ENCODE data around the gene MYPOP. TPM values are rescaled to one million over a fixed set of nuclear protein-coding genes. Genes with fewer than 3 reads are reported as not detected.

Gene MYPOP
- total RNA-seq, 1 experiment from 2014 or later: 4.4 TPM

DNA sequence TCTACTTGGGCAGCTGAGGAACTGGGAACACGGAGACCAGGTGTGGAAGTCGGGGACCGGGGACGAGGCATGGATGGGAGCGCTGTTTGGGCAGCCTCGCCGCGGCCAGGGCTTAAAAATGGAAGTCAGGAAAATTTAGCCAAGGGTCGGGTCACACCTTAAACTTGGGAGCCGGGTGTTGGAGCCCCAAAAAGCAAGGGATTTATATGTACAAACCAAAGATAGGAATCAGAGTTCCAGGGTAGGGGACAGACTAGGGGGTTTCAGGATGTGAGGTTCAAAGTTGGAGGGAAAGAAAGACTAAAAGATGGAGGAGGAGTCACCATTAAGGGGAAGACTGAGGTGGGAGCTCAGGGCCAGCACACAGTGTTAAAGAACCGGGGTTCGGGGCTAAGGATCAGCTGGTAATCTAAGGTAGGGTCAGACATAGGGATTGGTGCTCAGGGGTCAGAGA, 37.8 kb downstream of the MYPOP start:
- no peak for DNase-seq (ENCODE audit: low read depth)

DNA sequence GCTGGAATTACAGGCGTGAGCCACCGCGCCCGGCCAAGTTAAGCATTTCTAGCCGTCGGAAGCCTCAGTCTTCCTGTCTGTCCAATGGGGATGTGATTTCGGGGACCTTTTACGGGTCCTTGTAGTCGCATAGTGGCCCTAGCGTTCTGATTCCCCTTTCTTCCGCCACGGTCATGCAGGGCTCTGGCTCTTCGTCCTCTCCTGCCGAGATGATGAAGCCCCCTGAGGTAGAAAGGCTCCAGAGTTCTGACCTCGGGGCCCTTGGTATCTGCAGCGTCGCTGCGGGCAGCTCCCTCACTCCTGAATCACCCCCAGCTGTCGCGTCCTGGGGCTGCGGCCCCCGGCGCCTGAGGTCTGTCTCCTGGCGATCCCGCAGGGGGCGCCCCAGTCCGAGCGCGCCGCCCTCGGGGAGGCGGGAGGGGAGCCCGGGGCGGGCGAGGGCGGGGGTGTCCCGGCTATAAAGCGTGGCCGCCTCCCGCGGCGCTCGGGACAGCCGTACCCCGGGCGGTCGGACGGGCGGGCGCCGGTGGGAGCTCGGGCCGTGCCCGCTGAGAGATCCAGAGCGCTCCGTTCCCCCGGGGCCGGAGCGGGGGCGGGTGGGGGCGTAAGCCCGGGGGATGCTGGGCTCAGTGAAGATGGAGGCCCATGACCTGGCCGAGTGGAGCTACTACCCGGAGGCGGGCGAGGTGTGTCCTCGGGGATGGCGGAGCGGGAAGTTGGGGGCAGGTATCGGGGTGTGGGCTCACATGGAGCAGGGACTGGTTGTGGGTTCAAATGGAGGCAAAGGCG, 38.4 kb downstream of the MYPOP start, which contains the start of gene FOXA3:
FOXA3 (plus strand) TSS at position 487 of the 789 bp plus-strand sequence; CDS start at position 618, 131 bp downstream.
- DNase-seq (ENCODE audit: low read depth): peak; percentile 58

DNA sequence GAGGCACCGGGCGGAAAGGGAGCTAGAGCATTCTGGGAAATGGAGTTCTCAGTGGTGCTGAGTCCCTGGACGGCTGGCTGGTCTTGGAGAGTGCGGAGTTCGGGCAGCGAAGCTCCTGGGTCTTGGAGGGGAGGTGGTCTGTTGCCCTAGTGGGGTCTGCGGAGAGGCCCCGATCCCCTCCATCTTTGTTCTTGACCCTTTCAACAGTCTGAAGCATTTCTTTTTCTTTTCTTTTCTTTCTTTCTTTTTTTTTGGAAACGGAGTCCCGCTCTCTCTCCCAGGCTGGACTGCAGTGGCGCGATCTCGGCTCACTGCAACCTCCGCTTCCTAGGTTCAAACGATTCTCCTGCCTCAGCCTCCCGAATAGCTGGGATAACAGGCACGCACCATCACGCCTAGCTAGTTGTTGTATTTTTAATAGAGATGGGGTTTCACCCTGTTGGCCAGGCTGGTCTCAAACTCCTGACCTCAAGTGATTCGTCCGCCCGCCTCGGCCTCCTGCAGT, 39.0 kb downstream of the MYPOP start:
- no peak for DNase-seq (ENCODE audit: low read depth)

DNA sequence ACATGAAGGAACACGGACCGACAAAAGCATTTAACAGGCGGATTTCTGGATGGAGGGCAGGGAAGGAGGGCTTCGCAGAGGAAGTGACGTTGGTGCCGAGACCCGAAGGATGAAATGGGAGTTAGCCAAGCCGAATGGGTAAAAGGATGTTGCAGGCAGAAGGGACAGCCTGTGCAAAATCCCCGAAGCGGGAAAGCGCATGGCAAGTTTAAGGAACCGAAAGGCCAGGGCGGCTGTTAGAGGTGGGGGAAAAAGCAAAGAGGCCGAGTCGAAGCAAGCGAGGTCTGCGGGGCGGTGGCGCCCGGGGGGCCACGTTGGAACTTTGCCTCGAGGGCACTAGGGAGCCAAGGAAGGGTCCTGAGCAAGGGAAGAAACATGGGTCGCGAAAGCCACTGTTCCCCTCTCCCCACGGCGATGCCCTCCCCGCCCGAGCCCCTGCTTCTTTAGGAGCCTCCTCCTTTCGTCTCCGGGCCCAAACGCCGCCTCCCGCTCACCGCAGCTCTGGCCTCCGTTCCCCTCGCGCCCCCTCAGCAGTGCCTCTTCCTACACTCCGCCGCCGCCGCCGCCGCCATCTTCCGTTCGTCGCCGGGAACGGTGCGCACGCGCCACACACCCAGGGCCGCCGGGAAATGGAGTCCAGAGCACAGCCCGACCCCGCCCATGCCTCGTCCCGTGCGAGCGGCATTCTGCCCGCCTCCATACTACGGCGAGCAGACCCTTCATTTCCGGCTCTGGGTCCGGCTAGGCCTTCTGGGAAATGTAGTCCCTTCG, 39.7 kb downstream of the MYPOP start, which contains the start of gene SYMPK:
SYMPK (minus strand) TSS at position 584 of the 771 bp plus-strand sequence. CDS start 8,652 bp downstream, outside the sequence.
- peak; percentile 98 for DNase-seq (ENCODE audit: low read depth)

DNA sequence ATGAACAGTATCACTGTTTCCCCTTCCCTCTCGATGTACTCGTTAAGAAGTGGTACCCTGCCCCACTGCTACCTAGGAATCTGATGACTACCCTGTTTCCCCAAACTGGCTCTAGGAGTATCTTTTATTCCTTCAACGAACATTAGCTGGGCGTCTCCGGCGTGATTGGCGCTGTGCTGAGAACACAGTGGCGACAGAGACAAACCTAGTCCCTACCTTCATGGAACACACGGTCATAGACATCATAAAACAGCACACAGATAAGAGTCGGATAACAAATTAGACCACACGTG, 40.2 kb downstream of the MYPOP start:
- DNase-seq (ENCODE audit: low read depth): no peak

DNA sequence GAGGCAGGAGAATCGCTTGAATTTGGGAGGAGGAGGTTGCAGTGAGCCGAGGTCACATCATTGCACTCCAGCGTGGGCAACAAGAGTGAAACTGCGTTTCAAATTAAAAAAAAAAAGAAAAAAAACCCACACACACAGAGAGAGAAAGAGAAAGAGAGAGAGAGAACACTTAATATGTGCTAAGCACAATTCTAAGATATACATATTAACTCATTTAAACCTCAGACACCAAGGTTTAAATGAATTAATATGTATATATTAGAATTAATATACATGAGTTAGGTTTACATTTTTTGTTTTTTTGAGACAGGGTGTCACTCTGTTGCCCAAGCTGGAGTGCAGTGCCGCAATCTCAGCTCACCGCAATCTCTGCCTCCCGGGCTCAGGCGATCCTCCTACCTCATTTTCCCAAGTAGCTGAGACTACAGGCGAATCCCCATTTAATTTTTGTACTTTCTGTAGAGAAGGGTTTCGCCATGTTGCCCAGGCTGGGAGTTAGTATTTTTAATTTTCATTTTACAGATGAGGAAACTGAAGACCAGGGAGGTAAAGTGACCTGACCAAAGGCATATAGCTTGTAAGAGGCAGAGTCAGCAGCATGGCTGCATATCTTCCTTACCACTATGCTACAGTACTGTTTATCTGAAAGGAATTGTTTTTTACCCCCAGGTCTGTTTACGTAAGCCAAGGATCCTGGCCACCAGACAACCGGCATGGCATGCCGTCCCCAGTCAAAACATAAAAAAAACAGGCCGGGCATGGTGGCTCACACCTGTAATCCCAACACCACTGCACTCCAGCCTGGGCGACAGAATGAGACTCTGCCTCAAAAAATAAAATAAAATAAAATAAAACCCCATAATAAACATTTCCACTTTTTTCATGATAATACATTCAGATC, 41.8 kb downstream of the MYPOP start:
- DNase-seq (ENCODE audit: low read depth): no peak

DNA sequence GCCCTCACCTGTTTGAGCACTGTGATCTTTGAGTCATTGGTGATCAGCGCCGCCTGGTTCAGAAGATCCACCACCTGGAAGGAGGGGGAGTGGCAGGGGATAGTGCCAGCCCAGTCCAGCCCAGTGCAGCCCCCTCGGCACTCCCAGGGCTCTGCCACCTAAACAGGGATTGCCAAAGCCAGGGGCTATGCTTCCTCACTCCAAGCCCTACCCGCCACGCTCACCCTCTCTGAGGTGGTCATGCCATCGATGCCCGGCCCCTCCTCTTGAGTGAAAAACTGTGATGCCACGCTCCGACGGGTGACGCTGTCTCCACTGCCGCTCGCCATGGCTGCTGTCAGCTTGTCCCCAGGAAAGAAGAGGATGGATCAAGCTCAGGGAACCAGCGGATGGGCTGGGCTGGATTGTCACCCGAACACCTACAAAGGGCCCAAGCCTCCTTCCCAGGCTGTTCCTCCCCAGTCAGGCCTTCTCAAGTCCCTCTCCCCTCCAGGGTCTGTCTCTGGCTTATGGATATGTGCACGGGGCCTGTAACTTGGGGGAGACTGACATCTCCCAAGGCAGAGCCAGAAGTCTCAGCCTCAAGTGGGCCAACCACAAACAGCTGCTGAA, 48.1 kb downstream of the MYPOP start:
- no peak for DNase-seq (ENCODE audit: low read depth)

DNA sequence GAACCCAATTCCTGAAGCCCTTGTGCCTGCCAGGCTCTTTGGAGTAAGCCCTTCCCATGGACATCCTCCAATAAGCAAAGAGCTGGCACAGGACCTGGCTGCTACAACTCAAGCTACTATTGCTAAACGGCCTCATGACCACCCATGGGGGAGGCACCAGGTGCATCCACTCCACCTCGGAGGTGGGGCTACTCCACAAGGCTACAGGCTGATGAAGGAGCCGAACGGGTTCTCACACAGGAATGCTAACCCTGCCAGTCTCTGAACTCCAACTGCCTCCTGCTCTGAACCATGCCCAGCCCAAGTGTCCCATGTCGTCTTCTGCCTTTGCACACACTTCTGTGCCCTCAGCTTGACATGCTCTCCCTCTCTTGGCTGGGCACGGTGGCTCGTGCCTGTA, 49.4 kb downstream of the MYPOP start:
- DNase-seq (ENCODE audit: low read depth): no peak

DNA sequence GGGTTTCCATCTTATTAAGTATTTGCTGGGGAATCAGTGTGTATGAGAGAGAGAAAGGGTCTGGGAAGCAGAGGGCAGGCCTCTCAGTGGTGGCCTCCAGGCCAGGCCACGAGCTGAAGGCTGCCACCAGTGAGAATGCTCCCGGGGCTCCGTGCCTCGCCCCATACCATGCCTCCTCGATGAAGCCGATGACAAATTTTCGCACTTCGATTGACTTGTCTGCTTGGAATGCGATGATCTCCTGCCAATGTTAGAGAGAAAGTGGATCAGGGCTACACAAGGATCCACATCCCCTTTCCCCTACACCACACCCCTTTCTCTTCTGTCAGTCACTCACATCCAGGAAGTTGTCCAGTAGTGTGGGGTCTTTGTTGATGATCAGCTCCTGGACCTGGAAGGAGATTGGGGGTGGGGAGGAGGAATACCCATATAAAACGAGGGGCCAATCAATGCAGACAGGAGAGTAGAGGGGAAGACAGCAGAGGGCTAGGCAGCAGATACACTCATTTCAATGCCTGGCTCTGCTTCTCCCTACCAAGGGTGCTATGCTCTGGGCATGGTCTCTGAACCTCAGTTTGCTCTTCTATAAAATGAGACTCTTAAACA, 50.2 kb downstream of the MYPOP start:
- no peak for DNase-seq (ENCODE audit: low read depth)

DNA sequence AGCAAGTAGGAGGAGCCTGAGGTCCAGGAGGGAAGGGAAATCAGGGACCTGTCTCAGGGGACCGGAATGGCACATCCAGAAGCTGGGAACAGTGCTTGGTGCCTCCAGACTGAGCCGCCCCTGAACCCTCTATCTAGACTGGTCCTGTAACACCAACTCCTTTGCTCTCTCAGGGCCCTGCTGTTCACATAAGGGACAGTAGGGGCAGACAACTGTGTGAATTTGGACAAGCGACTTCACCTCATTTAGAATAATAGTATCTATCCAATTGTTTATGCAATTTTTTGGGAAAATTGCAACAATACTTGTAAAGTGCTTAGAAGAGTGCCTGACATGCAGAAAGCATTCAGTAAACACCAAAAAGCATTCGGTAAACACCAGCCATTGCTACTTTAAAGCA, 53.5 kb downstream of the MYPOP start:
- no peak for DNase-seq (ENCODE audit: low read depth)

DNA sequence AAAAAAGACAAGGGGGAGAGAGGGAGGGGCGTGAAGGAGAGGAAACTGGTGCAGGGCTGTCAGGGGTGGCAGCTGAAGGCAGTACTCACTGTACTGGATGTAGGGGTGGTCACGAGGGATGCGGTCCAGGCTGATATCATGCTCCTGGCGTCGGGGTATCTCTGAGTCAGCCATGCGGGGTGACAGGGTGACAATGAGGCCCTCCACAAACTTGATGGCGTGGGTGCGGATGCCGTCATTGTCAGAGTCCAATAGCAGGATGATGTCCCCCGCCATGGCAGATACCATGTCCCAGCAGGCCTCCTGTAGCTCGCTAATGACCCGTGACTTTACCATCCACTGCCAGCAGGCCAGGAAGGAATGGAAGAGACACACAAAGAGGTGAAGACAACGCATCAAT, 54.8 kb downstream of the MYPOP start:
- DNase-seq (ENCODE audit: low read depth): no peak

DNA sequence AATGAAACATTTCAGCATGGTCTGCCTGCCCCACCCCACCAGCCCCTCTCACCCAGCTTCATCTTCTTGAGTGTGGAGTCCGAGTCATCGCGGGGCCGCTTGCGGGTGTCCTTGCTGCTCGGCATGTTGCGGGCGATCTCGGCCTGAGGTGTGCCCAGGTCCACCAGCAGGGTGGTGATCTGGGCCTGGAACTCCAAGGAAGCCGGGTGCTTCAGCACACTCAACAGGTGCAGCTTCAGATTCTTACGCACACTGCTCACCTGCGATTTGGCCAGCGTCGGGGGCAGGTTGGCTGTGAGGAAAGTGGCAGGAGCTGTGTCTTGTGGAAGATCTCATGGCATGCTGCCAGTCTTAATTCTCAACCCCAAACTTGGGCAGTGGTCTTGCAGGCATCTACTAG, 60.2 kb downstream of the MYPOP start:
- no peak for DNase-seq (ENCODE audit: low read depth)

Other genes with a start within 250 kb of the MYPOP start
- gene GIPR, start 234.4 kb downstream of the MYPOP start, total RNA-seq (2014; rRNA removed; shearing (Covaris generic)): 0.07 and 0.23 TPM in 2 replicates
- gene SNRPD2, start 210.7 kb downstream of the MYPOP start, total RNA-seq (2014; rRNA removed; shearing (Covaris generic)): 612 and 1,194 TPM in 2 replicates
- gene QPCTL, start 209.9 kb downstream of the MYPOP start, total RNA-seq (2014; rRNA removed; shearing (Covaris generic)): 16.9 and 20.9 TPM in 2 replicates
- gene FBXO46, start 171.7 kb downstream of the MYPOP start, total RNA-seq (2014; rRNA removed; shearing (Covaris generic)): 9.5 and 14.2 TPM in 2 replicates
- gene MEIOSIN, start 169.2 kb downstream of the MYPOP start, total RNA-seq (2014; rRNA removed; shearing (Covaris generic)): 0.07 and 0.37 TPM in 2 replicates
- gene SIX5, start 133.4 kb downstream of the MYPOP start, total RNA-seq (2014; rRNA removed; shearing (Covaris generic)): 7.7 and 10.2 TPM in 2 replicates
- gene DMPK, start 120.1 kb downstream of the MYPOP start, total RNA-seq (2014; rRNA removed; shearing (Covaris generic)): 7.0 and 10.1 TPM in 2 replicates
- 35.9 and 44.3 TPM in 2 replicates for gene DMWD, start 109.8 kb downstream of the MYPOP start, total RNA-seq (2014; rRNA removed; shearing (Covaris generic))
- 0.13 TPM in 1 of 2 replicates, not detected in the other for gene RSPH6A, start 87.3 kb downstream of the MYPOP start, total RNA-seq (2014; rRNA removed; shearing (Covaris generic))
- gene SYMPK, start 39.5 kb downstream of the MYPOP start, total RNA-seq (2014; rRNA removed; shearing (Covaris generic)): 73.4 and 89.3 TPM in 2 replicates
- gene FOXA3, start 38.3 kb downstream of the MYPOP start, total RNA-seq (2014; rRNA removed; shearing (Covaris generic)): 2.2 and 2.8 TPM in 2 replicates
- gene IRF2BP1, start 16.5 kb downstream of the MYPOP start, total RNA-seq (2014; rRNA removed; shearing (Covaris generic)): 57.1 and 57.4 TPM in 2 replicates
- not detected in 2 replicates for gene NANOS2, start 12.2 kb upstream of the MYPOP start, total RNA-seq (2014; rRNA removed; shearing (Covaris generic))
- 0.47 and 0.59 TPM in 2 replicates for gene NOVA2, start 71.3 kb upstream of the MYPOP start, total RNA-seq (2014; rRNA removed; shearing (Covaris generic))
- gene CCDC61, start 92.9 kb upstream of the MYPOP start, total RNA-seq (2014; rRNA removed; shearing (Covaris generic)): 4.7 and 8.7 TPM in 2 replicates
- gene PGLYRP1, start 120.4 kb upstream of the MYPOP start, total RNA-seq (2014; rRNA removed; shearing (Covaris generic)): not detected in 2 replicates
- gene IGFL4, start 138.4 kb upstream of the MYPOP start, total RNA-seq (2014; rRNA removed; shearing (Covaris generic)): not detected in 2 replicates
- 1.7 and 1.9 TPM in 2 replicates for gene IGFL3, start 222.1 kb upstream of the MYPOP start, total RNA-seq (2014; rRNA removed; shearing (Covaris generic))
- gene IGFL2, start 245.6 kb upstream of the MYPOP start, total RNA-seq (2014; rRNA removed; shearing (Covaris generic)): not detected in 2 replicates